22Rv1 (cell line): ENCODE results near the gene TTLL9.

ENCODE experiments used
- ZFX ChIP-seq: fragments of 450-650 bp; IDR thresholded peaks from 2 replicates; pipeline ENCODE4 v1.6.1; 2017; ENCODE audit warnings: antibody characterized with exemption, borderline replicate concordance
- TF ChIP-seq, protein P1 (sequence below): fragments of 450-650 bp; IDR thresholded peaks from 2 replicates; pipeline ENCODE4 v1.5.1; 2017; ENCODE audit warnings: mild to moderate bottlenecking

DNA sequence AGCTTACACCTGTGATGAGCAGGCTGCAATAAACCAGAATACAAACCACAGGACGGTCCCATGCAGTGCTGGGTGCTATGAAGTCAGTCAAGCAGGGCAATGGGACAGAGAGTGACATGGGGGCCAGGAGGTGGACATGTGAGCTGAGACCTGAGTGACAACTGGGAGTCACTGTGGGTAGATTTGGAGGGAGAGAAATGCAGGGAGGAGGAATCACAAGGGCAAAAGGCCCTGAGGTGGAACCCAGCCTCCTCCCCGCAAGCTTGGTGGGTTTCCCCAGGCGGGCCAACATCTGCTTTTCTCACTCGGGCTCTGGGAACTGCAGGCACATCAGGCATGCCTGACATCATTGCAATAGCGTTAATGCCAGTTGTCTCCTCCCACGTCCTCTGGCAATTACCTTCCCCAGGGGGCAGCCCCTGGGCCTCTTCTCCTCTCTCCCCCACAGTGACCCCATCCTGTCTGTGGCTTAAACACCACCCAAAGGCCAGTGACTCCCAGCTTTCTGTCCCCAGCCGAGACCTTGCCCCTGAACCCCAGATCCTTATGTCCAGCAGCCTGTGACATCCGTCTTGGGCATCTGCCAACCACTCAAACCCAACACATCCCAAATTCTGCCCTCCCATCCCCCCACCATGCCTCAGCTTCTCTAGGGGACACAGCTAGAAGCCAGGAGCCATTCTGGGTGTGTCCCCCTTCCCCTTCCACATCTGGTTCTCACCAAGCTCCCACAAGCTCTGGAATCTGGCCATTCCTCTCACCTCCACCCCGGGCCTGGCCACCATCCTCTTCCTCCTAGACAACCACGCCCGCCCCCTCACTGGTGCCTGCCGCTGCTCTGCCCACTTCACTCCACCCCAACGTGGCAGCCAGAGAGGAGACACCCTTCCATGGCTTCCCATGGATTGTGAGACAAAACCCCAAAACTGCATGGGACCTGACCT is 53.2 kb downstream of the TTLL9 start:
- TF ChIP-seq, protein P1, sequence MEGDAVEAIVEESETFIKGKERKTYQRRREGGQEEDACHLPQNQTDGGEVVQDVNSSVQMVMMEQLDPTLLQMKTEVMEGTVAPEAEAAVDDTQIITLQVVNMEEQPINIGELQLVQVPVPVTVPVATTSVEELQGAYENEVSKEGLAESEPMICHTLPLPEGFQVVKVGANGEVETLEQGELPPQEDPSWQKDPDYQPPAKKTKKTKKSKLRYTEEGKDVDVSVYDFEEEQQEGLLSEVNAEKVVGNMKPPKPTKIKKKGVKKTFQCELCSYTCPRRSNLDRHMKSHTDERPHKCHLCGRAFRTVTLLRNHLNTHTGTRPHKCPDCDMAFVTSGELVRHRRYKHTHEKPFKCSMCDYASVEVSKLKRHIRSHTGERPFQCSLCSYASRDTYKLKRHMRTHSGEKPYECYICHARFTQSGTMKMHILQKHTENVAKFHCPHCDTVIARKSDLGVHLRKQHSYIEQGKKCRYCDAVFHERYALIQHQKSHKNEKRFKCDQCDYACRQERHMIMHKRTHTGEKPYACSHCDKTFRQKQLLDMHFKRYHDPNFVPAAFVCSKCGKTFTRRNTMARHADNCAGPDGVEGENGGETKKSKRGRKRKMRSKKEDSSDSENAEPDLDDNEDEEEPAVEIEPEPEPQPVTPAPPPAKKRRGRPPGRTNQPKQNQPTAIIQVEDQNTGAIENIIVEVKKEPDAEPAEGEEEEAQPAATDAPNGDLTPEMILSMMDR: no peak
- no peak for TF ChIP-seq ZFX
